Gastroesophageal sphincter (tissue), 4 donors: ENCODE results near the gene COPS4. TPM values are rescaled to one million over a fixed set of nuclear protein-coding genes. Genes with fewer than 3 reads are reported as not detected.

ENCODE experiments used
- ATAC-seq: fragments of 150-250 bp; one replicate; pipeline ENCODE4 v1.9.1; 2016; ENCODE audit warnings: mild to moderate bottlenecking, moderate library complexity
- H3K27ac ChIP-seq, 4 donors: fragments of 200-600 bp; sonication (generic) in 3 of 4; 1 replicate in 3 of 4; 2 replicates in 1 of 4; pipeline ENCODE4 v1.5.1; 2016 to 2019
- H3K27me3 ChIP-seq: fragments of 200-600 bp; sonication (generic); one replicate; pipeline ENCODE4 v1.5.1; 2019
- H3K36me3 ChIP-seq, 2 donors: fragments of 200-600 bp; sonication (generic); one replicate each; pipeline ENCODE4 v1.5.1; 2019; ENCODE audit warnings: control low read depth in 1 of 2
- H3K4me1 ChIP-seq, 3 donors: fragments of 200-600 bp; sonication (generic); 1 replicate in 2 of 3; 2 replicates in 1 of 3; pipeline ENCODE4 v1.5.1; 2016 to 2019; ENCODE audit warnings: control low read depth in 2 of 3
- H3K4me3 ChIP-seq, 2 donors: fragments of 200-600 bp; sonication (generic); one replicate each; pipeline ENCODE4 v1.5.1; 2019; ENCODE audit warnings: mild to moderate bottlenecking in 1 of 2, moderate library complexity in 1 of 2
- H3K9me3 ChIP-seq, 3 donors: fragments of 200-600 bp; sonication (generic); one replicate each; pipeline ENCODE4 v1.5.1; 2017 to 2019; ENCODE audit warnings: control low read depth in 2 of 3
- EP300 ChIP-seq: sonication (generic); formaldehyde crosslinking; IDR thresholded peaks from one replicate; pipeline ENCODE4 v1.6.1; 2017; ENCODE audit warnings: antibody characterized with exemption, mild to moderate bottlenecking
- POLR2A ChIP-seq, 2 donors: fragments of 450-650 bp; IDR thresholded peaks; one replicate each; pipeline ENCODE4 v1.6.1; 2017; ENCODE audit warnings: antibody characterized with exemption in 2 of 2, mild to moderate bottlenecking in 2 of 2, moderate library complexity in 1 of 2
- POLR2AphosphoS5 ChIP-seq: sonication (generic); formaldehyde crosslinking; IDR thresholded peaks from one replicate; pipeline ENCODE4 v1.6.1; 2017; ENCODE audit warnings: antibody characterized with exemption
- WGBS, 2 donors: methylation state at CpG; one replicate each; pipeline ENCODE4 v1.1.5; 2018; ENCODE audit warnings: low coverage in 1 of 2; 5-methylcytosine and 5-hydroxymethylcytosine counted together
- total RNA-seq, 4 donors: library from RNA; depleted of rRNA; stranded (reverse); fragments of >200 nt; gene quantifications; one replicate each; pipeline ENCODE4 v1.1.0, GENCODE V29; 2016
- TF ChIP-seq, protein P1 (sequence below), 4 experiments: fragments of 200-600 bp in 2 of 4; fragments of 450-650 bp in 2 of 4; sonication (generic) in 1 of 4; IDR thresholded peaks; one replicate each; pipeline ENCODE4 v1.5.1; 2017 to 2019; ENCODE audit warnings: antibody characterized with exemption in 4 of 4, mild to moderate bottlenecking in 2 of 4, moderate library complexity in 2 of 4

The COPS4 gene
- total RNA-seq, 4 donors from 2014 or later = 51.0 to 60.7 (median 55.8) TPM

DNA sequence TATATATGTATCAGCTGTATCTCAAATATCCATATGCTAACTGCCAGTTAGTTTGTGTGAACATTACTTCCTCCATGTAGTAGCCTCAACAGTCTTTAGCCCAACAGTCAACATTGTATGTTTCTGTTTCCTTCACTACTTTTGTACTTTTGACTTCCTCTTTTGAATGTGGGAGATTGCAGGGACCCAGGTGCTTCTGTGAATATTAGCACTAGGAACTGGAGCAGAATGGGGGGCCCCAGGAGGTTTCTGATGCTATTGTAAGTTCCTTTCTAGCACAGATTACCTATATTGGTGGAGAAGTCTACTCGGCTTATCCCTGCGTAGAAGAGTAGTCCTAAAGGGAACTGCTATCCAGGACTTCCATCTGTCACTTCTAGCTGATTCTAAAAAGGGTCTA is 77.2 kb downstream of the COPS4 start:
- WGBS, 2 donors = 70 to 76% methylated on average over 2 of the region's 2 CpGs
- H3K27ac ChIP-seq = no peak overlapping the region

DNA sequence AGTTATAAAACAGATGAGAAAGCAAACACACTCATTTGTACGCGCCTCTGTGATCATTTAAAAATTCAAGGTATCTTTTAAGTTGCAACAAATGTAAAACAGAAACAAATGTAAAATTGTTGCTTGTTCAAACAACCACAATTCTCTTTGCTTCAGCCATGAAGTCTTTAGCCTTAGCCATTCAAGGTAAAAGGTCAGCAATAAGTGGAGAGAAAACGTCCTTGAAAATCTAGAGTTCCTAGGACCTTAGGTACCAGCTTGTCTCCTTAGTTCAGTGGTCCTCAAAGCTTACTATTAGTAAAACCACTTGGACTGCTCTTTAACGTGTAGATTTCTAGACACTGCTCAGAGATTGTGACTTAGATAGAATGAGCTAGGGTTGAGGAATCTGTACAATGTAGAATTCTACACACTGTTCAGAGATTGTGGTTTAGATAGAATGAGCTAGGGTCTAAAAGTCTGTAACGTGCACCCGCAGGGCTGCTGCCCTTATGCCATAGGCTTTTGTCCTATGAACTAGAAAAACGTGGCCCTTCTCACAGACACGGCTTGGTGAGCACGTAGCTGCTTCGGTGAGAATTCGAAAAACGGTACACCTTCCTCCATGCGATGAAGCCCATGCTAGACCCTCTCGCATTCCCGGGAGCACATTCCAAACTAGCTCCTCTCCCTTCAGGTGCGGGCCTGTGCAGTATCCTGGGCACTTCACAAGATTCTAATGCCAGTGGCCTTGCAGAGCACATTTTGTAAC is 77.9 kb downstream of the COPS4 start:
- H3K4me1 ChIP-seq = peaks cover 0 to 18% (median 0%) of the 10 kb centered on the region in 3 donors
- H3K36me3 ChIP-seq = no peaks in the 10 kb centered on the region
- no peak overlapping the region for H3K4me3 ChIP-seq
- H3K27me3 ChIP-seq = no peaks in the 10 kb centered on the region
- no peak for ATAC-seq
- 78 to 88% methylated on average over 11 to 14 of the region's 16 CpGs for WGBS, 2 donors
- H3K27ac ChIP-seq = no peak overlapping the region
- H3K9me3 ChIP-seq = no peaks in the 10 kb centered on the region
- TF ChIP-seq POLR2A (IDR thresholded peaks at IDR 0.05) (no peak), EP300 (no peak), POLR2AphosphoS5 (no peak)
- TF ChIP-seq, protein P1, sequence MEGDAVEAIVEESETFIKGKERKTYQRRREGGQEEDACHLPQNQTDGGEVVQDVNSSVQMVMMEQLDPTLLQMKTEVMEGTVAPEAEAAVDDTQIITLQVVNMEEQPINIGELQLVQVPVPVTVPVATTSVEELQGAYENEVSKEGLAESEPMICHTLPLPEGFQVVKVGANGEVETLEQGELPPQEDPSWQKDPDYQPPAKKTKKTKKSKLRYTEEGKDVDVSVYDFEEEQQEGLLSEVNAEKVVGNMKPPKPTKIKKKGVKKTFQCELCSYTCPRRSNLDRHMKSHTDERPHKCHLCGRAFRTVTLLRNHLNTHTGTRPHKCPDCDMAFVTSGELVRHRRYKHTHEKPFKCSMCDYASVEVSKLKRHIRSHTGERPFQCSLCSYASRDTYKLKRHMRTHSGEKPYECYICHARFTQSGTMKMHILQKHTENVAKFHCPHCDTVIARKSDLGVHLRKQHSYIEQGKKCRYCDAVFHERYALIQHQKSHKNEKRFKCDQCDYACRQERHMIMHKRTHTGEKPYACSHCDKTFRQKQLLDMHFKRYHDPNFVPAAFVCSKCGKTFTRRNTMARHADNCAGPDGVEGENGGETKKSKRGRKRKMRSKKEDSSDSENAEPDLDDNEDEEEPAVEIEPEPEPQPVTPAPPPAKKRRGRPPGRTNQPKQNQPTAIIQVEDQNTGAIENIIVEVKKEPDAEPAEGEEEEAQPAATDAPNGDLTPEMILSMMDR (IDR thresholded peaks at IDR 0.05) = no peak

More for the DNA sequence above, 77.2 kb downstream of the COPS4 start:
- H3K27me3 ChIP-seq = no peaks in the 10 kb centered on the region
- H3K9me3 ChIP-seq = no peaks in the 10 kb centered on the region
- no peaks in the 10 kb centered on the region for H3K36me3 ChIP-seq
- no peak overlapping the region for H3K4me3 ChIP-seq
- H3K4me1 ChIP-seq = peaks cover 0 to 18% (median 0%) of the 10 kb centered on the region in 3 donors
- ATAC-seq = no peak
- no peak for TF ChIP-seq POLR2AphosphoS5
- no peak for TF ChIP-seq EP300
- TF ChIP-seq POLR2A (IDR thresholded peaks at IDR 0.05) = no peak
- TF ChIP-seq, protein P1 (IDR thresholded peaks at IDR 0.05) = no peak

DNA sequence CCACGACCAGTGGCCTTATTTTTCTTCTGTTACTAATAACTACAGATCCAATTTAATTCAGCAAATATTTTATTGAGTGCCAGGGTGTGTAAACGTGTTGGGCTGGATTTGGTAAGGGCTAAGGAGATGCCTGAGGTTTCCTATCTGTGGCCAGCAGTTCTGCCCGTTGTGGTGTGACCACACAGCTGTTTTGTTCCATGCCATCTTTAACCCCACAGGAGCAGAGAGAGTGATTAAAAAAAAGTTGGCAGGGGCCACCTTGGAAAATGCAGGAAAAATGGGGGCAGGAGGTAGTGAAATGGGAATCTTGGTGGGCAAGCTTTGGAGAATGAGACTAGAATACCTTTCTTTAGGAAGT is 78.4 kb downstream of the COPS4 start:
- TF ChIP-seq EP300 (no peak), POLR2A (IDR thresholded peaks at IDR 0.05) (no peak), POLR2AphosphoS5 (no peak)
- TF ChIP-seq, protein P1 (IDR thresholded peaks at IDR 0.05) = no peak
- H3K9me3 ChIP-seq = no peaks in the 10 kb centered on the region
- no peaks in the 10 kb centered on the region for H3K27me3 ChIP-seq
- no peak for ATAC-seq
- WGBS, 2 donors = 28 to 50% methylated on average over 1 to 2 of the region's 3 CpGs
- H3K27ac ChIP-seq = no peak overlapping the region
- no peaks in the 10 kb centered on the region for H3K36me3 ChIP-seq
- peaks cover 0 to 18% (median 0%) of the 10 kb centered on the region in 3 donors for H3K4me1 ChIP-seq
- H3K4me3 ChIP-seq = no peak overlapping the region

DNA sequence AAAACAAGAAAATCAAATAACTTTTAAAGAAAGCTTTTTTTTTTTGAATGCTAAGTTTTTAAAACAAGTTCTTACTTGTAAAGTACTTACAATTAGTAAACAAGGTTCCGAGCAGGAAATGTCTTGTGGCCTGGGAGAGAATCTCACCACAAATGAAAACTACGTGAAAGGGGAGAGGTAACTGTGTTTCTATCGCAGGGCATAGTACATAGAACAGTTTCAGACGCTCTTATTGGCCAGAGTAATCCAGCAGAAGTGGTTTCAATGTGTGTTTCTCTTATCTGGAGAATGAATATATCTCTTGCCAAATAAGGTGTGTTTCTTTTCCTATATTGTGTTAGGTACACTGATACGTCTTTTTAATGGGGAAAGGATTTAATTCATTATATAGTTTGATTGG is 79.6 kb downstream of the COPS4 start, which contains the start of gene PLAC8:
PLAC8 (minus strand) TSS at position 154 of the 400 bp plus-strand sequence. CDS start 6,808 bp downstream, outside the sequence.
- H3K4me3 ChIP-seq = no peak within 1 kb of the TSS
- no peak within 1 kb of the TSS for H3K27ac ChIP-seq
- 61 to 75% methylated on average over 5 of the region's 5 CpGs for WGBS, 2 donors
- TF ChIP-seq EP300 (no peak), POLR2AphosphoS5 (no peak), POLR2A (IDR thresholded peaks at IDR 0.05) (no peak)
- peaks cover 0 to 13% (median 0%) of the 10 kb centered on the region in 3 donors for H3K4me1 ChIP-seq
- H3K9me3 ChIP-seq = no peaks in the 10 kb centered on the region
- ATAC-seq = no peak
- no peaks in the 10 kb centered on the region for H3K27me3 ChIP-seq
- no peaks in the 10 kb centered on the region for H3K36me3 ChIP-seq

DNA sequence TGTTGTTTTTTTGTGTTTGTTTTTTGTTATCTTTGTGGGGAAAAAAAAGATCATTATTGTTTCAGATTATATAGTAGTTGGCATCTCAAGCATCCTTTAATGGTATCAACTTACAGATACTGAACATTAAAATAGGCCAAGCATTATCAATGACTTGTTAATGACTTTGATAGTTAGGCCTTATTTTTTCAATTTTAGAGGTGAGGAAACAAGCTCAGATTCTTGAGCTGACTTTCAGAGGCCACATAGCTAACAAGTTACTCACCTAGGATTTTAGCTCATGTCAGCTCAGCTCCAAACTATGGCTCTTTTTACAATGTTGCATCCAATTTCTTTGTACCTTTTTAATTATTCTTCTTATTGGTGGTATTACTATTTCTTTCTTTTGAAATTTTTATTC is 80.0 kb downstream of the COPS4 start:
- H3K4me3 ChIP-seq = no peak overlapping the region
- no peaks in the 10 kb centered on the region for H3K36me3 ChIP-seq
- no peak for ATAC-seq
- no peaks in the 10 kb centered on the region for H3K27me3 ChIP-seq
- TF ChIP-seq, protein P1 (IDR thresholded peaks at IDR 0.05) = no peak
- TF ChIP-seq POLR2AphosphoS5 = no peak
- no peak for TF ChIP-seq POLR2A (IDR thresholded peaks at IDR 0.05)
- no peak for TF ChIP-seq EP300
- H3K9me3 ChIP-seq = no peaks in the 10 kb centered on the region
- H3K27ac ChIP-seq = no peak overlapping the region
- peaks cover 0 to 8% (median 0%) of the 10 kb centered on the region in 3 donors for H3K4me1 ChIP-seq
